Peyer's patch (tissue), 4 donors: ENCODE data around the gene KAT5.
"Not testable (repeated sequence)": the region's sequence is repeated elsewhere in the genome, so short reads cannot be mapped to it uniquely, and the experiment has no call there.

Source experiments
- POLR2A ChIP-seq, 2 donors: fragments of 450-650 bp; IDR thresholded peaks; one replicate each; pipeline ENCODE4 v1.5.1; 2017; ENCODE audit warnings: antibody characterized with exemption in 2 of 2, mild to moderate bottlenecking in 2 of 2, moderate library complexity in 2 of 2
- TF ChIP-seq, protein P1 (sequence below), 6 experiments: fragments of 450-650 bp in 4 of 6; fragments of 200-600 bp in 2 of 6; sonication (generic) in 1 of 6; IDR thresholded peaks; one replicate each; pipeline ENCODE4 v1.5.1; 2017 to 2019; ENCODE audit warnings: antibody characterized with exemption in 6 of 6, mild to moderate bottlenecking in 3 of 6, moderate library complexity in 1 of 6

DNA sequence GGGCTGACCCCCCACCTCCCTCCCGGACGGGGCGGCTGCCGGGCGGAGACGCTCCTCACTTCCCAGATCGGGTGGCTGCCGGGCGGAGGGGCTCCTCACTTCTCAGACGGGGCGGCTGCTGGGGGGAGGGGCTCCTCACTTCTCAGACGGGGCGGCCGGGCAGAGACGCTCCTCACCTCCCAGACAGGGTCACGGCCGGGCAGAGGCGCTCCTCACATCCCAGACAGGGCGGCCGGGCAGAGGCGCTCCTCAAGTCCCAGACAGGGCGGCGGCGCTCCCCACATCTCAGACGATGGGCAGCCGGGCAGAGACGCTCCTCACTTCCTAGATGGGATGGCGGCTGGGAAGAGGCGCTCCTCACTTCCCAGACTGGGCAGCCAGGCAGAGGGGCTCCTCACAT, 50.8 kb downstream of the KAT5 start:
- TF ChIP-seq POLR2A (IDR thresholded peaks at IDR 0.05), result not testable (repeated sequence)
- TF ChIP-seq, protein P1, sequence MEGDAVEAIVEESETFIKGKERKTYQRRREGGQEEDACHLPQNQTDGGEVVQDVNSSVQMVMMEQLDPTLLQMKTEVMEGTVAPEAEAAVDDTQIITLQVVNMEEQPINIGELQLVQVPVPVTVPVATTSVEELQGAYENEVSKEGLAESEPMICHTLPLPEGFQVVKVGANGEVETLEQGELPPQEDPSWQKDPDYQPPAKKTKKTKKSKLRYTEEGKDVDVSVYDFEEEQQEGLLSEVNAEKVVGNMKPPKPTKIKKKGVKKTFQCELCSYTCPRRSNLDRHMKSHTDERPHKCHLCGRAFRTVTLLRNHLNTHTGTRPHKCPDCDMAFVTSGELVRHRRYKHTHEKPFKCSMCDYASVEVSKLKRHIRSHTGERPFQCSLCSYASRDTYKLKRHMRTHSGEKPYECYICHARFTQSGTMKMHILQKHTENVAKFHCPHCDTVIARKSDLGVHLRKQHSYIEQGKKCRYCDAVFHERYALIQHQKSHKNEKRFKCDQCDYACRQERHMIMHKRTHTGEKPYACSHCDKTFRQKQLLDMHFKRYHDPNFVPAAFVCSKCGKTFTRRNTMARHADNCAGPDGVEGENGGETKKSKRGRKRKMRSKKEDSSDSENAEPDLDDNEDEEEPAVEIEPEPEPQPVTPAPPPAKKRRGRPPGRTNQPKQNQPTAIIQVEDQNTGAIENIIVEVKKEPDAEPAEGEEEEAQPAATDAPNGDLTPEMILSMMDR (IDR thresholded peaks at IDR 0.05), result not testable (repeated sequence)
